LNCaP clone FGC (cell line): ENCODE data around the gene TESMIN.

Experiments
- DNase-seq: peaks from one replicate; pipeline ENCODE4 v3.0.0-alpha.2; 2011; ENCODE audit warnings: low read depth
- H3K4me3 ChIP-seq: 2 replicates; pipeline ENCODE4 v1.5.1; 2011; ENCODE audit warnings: mild to moderate bottlenecking, low read depth, low read length, control low read depth
- TF ChIP-seq, protein P1 (sequence below): IDR thresholded peaks from 2 replicates; pipeline ENCODE4 v1.5.1; 2012; ENCODE audit warnings: mild to moderate bottlenecking; ENCODE audit not compliant: control insufficient read depth, insufficient read depth; ENCODE audit errors: extremely low read depth

The TESMIN gene

DNA sequence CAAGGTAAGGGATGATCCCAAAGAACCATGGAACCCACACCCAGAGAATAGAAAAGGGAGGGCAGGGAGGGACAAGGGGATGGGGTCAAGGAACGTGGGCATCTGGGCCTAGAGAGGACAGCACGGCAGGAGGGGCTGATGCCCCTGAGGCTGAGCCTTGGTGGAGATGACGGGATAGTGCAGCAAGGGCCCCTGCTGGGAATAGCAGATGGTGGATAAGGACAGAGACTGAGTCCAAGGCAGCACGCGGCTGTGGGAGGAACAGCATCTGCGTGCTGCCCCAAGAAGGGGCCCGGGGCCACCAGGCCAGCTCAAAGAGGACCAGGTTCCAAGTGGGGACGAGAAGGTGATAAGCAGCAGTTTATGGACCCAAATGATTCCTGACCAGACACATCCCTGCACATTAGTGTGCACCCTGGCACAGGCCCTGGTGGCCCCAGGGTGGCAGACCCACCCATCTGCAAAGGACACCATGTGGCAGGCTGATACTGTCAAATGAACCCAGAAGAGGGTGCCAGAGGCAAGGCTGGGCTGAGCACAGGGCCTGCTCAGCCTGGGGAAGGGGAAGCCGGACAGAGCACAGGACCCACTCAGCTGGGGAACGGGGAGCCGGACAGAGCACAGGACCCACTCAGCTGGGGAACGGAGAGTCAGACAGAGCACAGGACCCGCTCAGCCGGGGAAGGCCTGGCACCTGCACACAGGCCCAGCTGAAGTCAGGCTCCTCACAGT, 12.8 kb upstream of the TESMIN start:
- H3K4me3 ChIP-seq = no peak overlapping the region
- TF ChIP-seq, protein P1, sequence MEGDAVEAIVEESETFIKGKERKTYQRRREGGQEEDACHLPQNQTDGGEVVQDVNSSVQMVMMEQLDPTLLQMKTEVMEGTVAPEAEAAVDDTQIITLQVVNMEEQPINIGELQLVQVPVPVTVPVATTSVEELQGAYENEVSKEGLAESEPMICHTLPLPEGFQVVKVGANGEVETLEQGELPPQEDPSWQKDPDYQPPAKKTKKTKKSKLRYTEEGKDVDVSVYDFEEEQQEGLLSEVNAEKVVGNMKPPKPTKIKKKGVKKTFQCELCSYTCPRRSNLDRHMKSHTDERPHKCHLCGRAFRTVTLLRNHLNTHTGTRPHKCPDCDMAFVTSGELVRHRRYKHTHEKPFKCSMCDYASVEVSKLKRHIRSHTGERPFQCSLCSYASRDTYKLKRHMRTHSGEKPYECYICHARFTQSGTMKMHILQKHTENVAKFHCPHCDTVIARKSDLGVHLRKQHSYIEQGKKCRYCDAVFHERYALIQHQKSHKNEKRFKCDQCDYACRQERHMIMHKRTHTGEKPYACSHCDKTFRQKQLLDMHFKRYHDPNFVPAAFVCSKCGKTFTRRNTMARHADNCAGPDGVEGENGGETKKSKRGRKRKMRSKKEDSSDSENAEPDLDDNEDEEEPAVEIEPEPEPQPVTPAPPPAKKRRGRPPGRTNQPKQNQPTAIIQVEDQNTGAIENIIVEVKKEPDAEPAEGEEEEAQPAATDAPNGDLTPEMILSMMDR = no peak

DNA sequence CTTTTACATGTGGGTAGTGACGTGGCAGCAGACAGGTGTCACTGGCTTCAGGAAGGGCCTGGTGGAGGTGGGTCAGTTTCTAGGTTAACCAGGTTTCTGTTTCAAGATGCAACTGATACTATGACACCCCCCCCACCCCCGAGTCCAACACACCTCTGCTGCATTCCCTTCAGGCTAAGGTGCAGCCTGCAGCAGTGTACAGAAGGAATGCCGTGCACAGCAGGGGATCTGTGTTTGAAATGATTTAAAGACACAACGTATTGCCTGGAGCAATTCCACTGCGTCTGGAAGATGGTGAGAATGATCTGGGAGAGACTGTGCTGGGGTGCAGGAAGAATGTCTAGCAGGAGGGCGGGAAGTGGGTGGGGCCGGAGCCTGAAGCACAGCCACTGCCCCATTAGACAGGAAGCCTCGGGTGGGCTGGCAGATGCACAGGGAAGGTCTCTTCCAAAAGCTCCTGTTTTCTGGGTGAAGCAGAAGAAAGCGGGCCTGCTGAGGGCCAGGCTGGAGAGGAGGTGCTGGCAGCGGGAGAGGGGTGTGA, 11.9 kb upstream of the TESMIN start:
- DNase-seq = no peak
- TF ChIP-seq, protein P1 = no peak
- no peak overlapping the region for H3K4me3 ChIP-seq

More for the DNA sequence above, 12.8 kb upstream of the TESMIN start:
- no peak for DNase-seq

DNA sequence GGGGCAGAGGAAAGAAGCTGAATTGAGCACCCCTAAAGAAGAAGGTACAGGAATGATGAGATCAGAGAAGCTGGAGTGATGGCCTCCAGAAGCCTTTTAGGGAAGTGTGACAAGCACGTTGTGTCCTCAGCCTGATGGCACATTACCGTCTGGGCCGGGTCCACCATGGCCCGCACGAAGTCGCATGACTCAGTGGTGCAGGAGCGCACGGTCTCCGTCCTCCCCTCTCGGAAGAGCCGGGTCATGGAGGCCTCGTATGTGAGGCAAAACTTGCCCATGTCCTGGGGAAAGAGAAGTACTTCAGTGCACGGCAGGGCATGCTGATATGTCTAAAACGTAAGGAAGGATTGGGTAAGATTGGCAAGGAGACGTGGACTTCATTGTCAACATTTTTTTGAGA, 11.2 kb upstream of the TESMIN start:
- DNase-seq = no peak
- no peak overlapping the region for H3K4me3 ChIP-seq
- TF ChIP-seq, protein P1 = no peak

DNA sequence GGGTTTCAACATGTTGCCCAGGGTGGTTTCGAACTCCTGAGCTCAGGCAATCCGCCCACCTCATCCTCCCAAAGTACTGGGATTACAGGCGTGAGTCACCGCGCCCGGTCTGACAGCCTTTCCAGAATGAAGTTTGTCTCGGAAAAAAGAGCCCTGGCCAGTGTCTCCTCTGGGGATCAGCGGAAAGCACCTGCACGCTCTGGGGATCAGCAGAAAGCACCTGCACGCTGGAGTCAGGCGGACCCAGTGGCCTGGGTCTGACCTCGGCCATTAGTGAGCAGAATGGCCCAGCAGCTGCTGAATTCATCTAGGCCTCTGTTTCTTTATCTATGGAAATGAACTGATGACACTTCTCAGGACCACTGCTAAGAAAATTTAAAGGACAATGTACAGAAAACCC, 10.5 kb upstream of the TESMIN start:
- H3K4me3 ChIP-seq = no peak overlapping the region
- DNase-seq = no peak
- TF ChIP-seq, protein P1 = no peak

DNA sequence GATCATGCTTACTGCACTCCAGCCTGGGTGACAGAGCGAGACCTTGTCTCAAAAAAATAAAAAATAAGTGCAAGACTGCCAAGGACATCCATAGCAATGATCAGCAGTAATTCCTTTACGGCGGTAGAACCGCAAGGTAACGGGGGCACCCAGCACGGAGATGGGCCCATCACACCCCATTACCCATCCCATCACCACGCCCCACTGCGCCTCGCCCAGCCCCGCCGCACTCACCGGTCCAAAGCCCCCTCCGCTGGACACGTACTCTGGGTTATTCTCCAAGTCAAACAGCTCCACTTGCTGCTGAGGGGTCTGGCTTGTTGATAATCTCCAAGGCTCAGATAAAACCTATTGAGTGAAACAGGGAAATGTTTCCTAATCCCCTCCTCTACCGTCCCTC, 8.7 kb upstream of the TESMIN start:
- TF ChIP-seq, protein P1 = no peak
- DNase-seq = no peak
- H3K4me3 ChIP-seq = no peak overlapping the region

DNA sequence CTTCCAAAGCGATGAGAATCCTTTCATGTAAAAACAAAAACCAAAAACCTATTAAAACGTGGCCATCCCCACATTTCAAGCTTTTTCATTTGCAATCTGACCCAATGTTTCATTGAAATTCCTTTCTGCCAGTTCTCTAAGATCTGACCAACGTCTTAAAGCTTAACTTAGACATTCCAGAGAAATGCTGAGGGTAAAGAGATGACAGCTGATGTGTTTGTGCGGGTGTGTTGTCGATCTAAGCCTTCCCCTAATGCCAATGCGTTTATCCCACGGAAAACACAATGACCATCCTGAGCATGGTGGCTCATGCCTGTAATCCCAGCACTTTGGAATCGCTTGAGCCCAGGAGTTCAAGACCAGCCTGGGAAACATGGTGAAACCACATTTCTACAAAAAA, 6.4 kb upstream of the TESMIN start:
- no peak overlapping the region for H3K4me3 ChIP-seq
- TF ChIP-seq, protein P1 = no peak
- no peak for DNase-seq
